Activated T-helper 1 cell treated with anti-CD3 and anti-CD28 coated beads, Interleukin-12 subunit alpha, Interleukin-12 subunit beta, Interleukin-2, Interleukin-4 antibody, amounts not matched to agents 30 ng/mL and 10 ng/mL and 1 ng/mL, durations not matched to agents 14 hours and 24 hours and 36 hours (primary cell): Measurements from ENCODE around the gene DDX10. TPM values are rescaled to one million over a fixed set of nuclear protein-coding genes. Genes with fewer than 3 reads are reported as not detected.
"Not testable (repeated sequence)": the region's sequence is repeated elsewhere in the genome, so short reads cannot be mapped to it uniquely, and the experiment has no call there.

Experiments
- DNase-seq: peaks from one replicate; pipeline ENCODE4 v3.0.0; 2021; ENCODE audit warnings: low spot score
- H3K27ac Mint-ChIP-seq: one replicate; pipeline ENCODE4 v1.8.0; 2021; ENCODE audit warnings: mild to moderate bottlenecking, mixed read lengths
- H3K27me3 Mint-ChIP-seq: one replicate; pipeline ENCODE4 v1.8.0; 2022; ENCODE audit warnings: mild to moderate bottlenecking, moderate library complexity, mixed read lengths; ENCODE audit not compliant: insufficient read depth
- H3K36me3 Mint-ChIP-seq: one replicate; pipeline ENCODE4 v1.8.0; 2021; ENCODE audit warnings: low read depth, mixed read lengths
- H3K4me1 Mint-ChIP-seq: one replicate; pipeline ENCODE4 v1.8.0; 2021; ENCODE audit warnings: low read depth, mixed read lengths
- H3K4me3 Mint-ChIP-seq: one replicate; pipeline ENCODE4 v1.8.0; 2021; ENCODE audit warnings: mild to moderate bottlenecking, moderate library complexity, mixed read lengths
- H3K9me3 Mint-ChIP-seq: one replicate; pipeline ENCODE4 v1.8.0; 2021; ENCODE audit warnings: mixed read lengths
- intact Hi-C: fragments of 100-400 bp; cut with micrococcal nuclease; formaldehyde crosslinking; loops from one replicate; pipeline ENCODE4 v1.15.1; 2024
- total RNA-seq: library from RNA; stranded (reverse); gene quantifications from 2 replicates; pipeline ENCODE4 v1.2.3, GENCODE V29; 2022

DDX10 gene
- total RNA-seq, 1 donor from 2014 or later, result 68.4 TPM

DNA sequence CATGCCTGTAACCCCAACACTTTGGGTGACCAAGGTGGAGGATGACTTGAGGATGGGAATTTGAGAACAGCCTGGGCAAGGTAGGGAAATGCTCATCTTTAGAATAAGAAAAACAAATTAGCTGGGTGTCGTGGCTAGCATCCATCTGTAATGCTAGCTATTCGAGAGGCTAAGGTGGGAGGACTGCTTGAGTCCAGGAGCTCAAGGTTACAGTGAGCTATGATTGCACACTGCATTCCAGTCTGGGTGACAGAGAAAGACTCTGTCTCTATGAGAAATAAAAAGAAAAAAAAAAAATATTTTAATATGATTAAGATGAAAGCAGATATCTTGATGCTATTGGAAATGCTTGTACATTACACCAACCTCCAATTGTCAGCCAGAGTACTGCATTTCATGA lies 28.6 kb upstream of the DDX10 start:
- Mint-ChIP-seq H3K36me3 (no peaks in the 10 kb centered on the region), H3K4me1 (no peaks in the 10 kb centered on the region), H3K9me3 (no peaks in the 10 kb centered on the region), H3K4me3 (no peak overlapping the region), H3K27me3 (peaks cover 12% of the 10 kb centered on the region), H3K27ac (no peak overlapping the region)
- intact Hi-C loops, result no loop called here
- no peak for DNase-seq

DNA sequence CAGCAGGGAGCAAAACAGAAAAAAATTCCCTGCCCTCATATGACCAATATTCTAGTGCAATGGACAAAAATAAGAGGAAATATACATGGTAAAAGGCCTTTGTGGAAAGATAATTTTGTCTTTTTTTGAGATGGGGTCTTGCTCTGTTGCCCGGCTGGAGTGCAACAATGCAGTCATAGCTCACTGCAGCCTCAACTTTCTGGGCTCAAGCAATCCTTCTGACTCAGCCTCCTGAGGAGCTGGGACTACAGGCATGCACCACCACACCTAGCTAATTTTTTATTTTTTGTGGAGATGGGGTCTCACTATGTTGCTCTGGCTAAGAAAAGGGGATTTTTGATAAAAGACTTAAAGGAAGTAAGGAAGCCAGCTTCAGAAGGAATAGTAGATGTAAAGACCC lies 25.7 kb upstream of the DDX10 start:
- H3K27ac Mint-ChIP-seq, result no peak overlapping the region
- intact Hi-C loops, result no loop called here
- H3K4me3 Mint-ChIP-seq, result no peak overlapping the region
- H3K9me3 Mint-ChIP-seq, result no peaks in the 10 kb centered on the region
- peaks cover 15% of the 10 kb centered on the region for H3K27me3 Mint-ChIP-seq
- no peaks in the 10 kb centered on the region for H3K36me3 Mint-ChIP-seq
- no peak for DNase-seq
- no peaks in the 10 kb centered on the region for H3K4me1 Mint-ChIP-seq

DNA sequence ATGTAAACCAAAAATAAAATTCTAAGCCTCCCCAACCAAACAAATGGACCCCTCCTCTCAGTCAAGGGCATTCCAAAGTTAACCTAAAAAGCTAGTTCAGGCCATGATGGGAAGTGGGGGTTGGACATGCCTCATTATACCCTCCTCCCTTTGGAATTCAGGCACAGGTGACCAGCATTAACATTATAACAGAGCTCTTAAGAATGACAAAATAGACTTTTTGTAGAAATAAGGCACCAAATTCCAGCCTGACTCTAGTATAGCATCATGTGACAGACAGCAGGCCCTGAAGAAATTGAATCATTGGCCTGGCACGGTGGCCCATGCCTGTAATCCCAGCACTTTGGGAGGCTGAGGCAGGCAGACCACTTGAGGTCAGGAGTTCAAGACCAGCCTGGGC lies 23.1 kb upstream of the DDX10 start:
- H3K9me3 Mint-ChIP-seq, H3K36me3 Mint-ChIP-seq, H3K4me3 Mint-ChIP-seq, H3K4me1 Mint-ChIP-seq, H3K27ac Mint-ChIP-seq, intact Hi-C loops, DNase-seq: not testable (repeated sequence)
- peaks cover 15% of the 10 kb centered on the region for H3K27me3 Mint-ChIP-seq

DNA sequence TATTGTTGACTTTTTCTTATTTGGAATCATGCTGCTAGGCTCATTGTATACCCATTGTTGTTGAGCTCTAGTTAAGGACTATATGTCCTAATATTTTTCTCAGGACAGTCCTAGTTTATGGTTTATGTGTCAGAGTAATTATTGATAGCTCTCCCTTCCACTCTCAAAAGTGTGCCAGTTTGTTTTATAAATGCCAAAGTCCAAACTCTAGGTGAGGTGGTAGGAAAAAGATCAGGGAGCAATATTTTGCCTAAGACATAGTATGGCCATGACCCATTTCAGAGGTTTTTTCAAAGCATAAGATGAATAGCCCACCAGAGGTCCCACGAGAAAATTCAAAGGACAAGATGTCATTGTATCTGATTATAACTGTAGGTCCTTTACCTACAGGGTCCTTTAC lies 20.9 kb upstream of the DDX10 start:
- intact Hi-C loops, result no loop called here
- DNase-seq, result no peak
- no peak overlapping the region for H3K27ac Mint-ChIP-seq

DNA sequence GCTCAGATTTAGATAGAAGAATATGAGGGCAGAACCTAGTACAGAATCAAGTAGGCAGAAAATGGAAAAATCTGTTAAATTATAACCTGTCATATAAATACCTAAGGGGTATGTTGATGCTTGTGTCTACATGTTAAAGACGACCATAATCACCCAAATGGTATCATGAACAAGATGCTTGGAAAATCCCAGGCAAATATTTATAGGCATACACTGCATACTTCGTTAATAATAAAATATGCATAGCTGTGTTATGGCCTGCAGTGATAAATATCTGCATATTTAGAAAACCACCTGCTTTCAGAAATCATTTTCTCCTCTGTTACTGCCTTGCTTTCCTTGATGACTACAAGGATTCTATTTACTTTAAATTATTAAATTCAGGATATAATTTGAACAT lies 18.9 kb upstream of the DDX10 start:
- H3K27ac Mint-ChIP-seq, result no peak overlapping the region
- DNase-seq, result no peak
- peaks cover 4% of the 10 kb centered on the region for H3K27me3 Mint-ChIP-seq
- H3K4me1 Mint-ChIP-seq, result no peaks in the 10 kb centered on the region
- H3K9me3 Mint-ChIP-seq, result no peaks in the 10 kb centered on the region
- H3K4me3 Mint-ChIP-seq, result no peak overlapping the region
- intact Hi-C loops, result loop anchor here (5.0 kb wide), 1 partner anchor 304 kb away; no protein-coding TSS in a partner anchor
- no peaks in the 10 kb centered on the region for H3K36me3 Mint-ChIP-seq

More for the DNA sequence above, 20.9 kb upstream of the DDX10 start:
- Mint-ChIP-seq H3K4me1 (no peaks in the 10 kb centered on the region), H3K9me3 (no peaks in the 10 kb centered on the region), H3K36me3 (no peaks in the 10 kb centered on the region), H3K4me3 (no peak overlapping the region), H3K27me3 (peaks cover 2% of the 10 kb centered on the region)

DNA sequence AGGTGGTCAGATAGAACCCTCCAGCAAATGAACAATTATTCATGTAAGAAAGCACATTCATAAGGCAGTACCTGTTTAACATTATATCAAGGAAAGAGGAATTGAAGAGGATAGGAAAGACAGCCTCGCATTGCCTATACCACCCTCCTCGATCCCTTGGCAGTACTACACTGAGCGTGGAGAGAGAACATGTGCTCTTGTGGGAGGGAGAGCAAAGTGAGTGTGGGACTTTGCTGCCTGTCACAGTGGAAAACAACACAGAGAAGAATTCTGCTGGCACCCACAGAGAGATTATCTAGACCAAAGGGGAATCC lies 17.5 kb upstream of the DDX10 start:
- no peaks in the 10 kb centered on the region for H3K4me1 Mint-ChIP-seq
- no peak overlapping the region for H3K4me3 Mint-ChIP-seq
- intact Hi-C loops, result loop anchor here (5.0 kb wide), 1 partner anchor 305 kb away; no protein-coding TSS in a partner anchor
- H3K27me3 Mint-ChIP-seq, result peaks cover 4% of the 10 kb centered on the region
- DNase-seq, result no peak
- H3K36me3 Mint-ChIP-seq, result no peaks in the 10 kb centered on the region
- no peak overlapping the region for H3K27ac Mint-ChIP-seq
- no peaks in the 10 kb centered on the region for H3K9me3 Mint-ChIP-seq

DNA sequence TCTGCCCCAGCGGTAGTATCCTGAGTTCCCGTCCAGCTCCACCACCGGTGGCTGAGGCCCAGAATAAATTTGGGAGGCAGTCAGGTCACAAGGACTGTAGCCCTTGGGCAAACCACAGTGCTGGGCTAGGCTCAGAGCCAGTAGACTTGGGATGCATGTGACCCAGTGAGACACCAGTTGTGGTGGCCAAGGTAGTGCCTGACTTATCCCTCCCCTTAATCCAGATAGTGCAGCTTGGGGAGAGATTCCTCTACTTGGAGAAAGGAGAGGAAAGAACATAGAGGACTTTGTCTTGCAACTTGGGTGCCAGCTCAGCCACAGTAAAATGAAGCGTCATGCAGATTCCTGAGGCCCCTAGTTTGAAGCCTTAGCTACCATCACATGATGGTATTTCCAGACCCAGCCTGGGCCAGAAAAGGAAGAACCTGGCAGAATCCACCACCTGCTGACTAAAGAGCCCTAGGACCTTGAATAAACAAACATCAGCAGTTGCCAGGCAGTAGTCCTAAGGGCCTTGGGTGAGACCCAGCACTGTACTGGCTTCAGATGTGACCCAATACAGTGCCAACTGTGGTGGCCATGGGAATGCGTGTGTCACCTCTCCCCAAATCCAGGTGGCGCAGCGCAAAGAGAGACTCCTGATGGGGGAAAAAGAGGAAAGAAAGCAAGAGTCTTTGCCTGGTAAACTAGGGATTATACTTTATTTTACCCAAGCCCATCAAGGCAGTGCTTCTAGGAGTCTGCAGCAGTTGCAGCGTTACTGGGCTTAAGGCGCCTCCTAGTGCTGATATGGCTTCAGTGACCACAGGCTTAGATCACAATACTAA lies 17.0 kb upstream of the DDX10 start:
- no peaks in the 10 kb centered on the region for H3K9me3 Mint-ChIP-seq
- H3K27ac Mint-ChIP-seq, result no peak overlapping the region
- H3K36me3 Mint-ChIP-seq, result no peaks in the 10 kb centered on the region
- intact Hi-C loops, result loop anchor here (1.0 to 5.0 kb wide), 7 partner anchors 55 to 640 kb away; partner anchors contain the start of genes ACAT1, C11orf65, CUL5 and EXPH5
- peak; percentile 47 for DNase-seq
- H3K4me3 Mint-ChIP-seq, result no peak overlapping the region
- H3K27me3 Mint-ChIP-seq, result peaks cover 4% of the 10 kb centered on the region
- no peaks in the 10 kb centered on the region for H3K4me1 Mint-ChIP-seq

DNA sequence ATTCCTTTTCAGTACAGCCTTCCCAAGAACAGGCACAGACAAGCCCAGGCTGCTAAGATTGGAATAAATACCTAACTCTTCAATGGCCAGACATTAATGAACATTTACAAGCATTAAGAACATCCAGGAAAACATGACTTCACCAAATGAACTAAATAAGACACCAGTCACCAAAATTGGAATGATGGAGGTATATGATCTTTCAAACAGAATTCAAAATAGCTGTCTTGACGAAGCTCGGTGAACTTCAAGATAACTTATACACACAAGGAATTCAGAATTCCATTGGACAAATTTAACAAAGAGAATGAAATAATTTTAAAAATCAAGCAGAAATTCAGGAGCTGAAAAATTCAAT lies 16.4 kb upstream of the DDX10 start:
- intact Hi-C loops, result loop anchor here (1.0 to 5.0 kb wide), 7 partner anchors 55 to 640 kb away; partner anchors contain the start of genes ACAT1, C11orf65, CUL5 and EXPH5

DNA sequence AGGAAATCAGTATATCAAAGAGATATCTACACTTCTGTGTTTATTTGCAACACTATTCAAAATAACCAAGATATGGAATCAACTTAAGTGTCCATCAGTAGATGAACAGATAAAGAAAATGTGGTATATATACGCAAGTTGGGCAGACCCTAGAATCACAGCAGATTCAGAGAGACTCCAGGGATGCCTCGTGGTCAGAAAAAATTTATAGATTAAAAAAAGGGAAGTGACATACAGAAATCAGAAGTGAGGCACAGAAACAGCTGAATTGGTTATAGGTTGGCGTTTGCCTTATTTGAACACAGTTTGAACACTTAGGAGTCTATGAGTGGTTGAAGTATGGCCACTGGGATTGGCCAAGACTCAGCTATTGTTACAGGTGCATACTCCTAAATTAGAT lies 10.8 kb upstream of the DDX10 start:
- intact Hi-C loops, H3K27ac Mint-ChIP-seq, H3K4me1 Mint-ChIP-seq, H3K4me3 Mint-ChIP-seq, H3K9me3 Mint-ChIP-seq, H3K36me3 Mint-ChIP-seq, DNase-seq: not testable (repeated sequence)
- H3K27me3 Mint-ChIP-seq, result peaks cover 17% of the 10 kb centered on the region

More for the DNA sequence above, 16.4 kb upstream of the DDX10 start:
- H3K27me3 Mint-ChIP-seq, result peaks cover 6% of the 10 kb centered on the region
- no peak overlapping the region for H3K4me3 Mint-ChIP-seq
- H3K4me1 Mint-ChIP-seq, result no peaks in the 10 kb centered on the region
- no peaks in the 10 kb centered on the region for H3K9me3 Mint-ChIP-seq
- no peak overlapping the region for H3K27ac Mint-ChIP-seq
- no peak for DNase-seq
- no peaks in the 10 kb centered on the region for H3K36me3 Mint-ChIP-seq

DNA sequence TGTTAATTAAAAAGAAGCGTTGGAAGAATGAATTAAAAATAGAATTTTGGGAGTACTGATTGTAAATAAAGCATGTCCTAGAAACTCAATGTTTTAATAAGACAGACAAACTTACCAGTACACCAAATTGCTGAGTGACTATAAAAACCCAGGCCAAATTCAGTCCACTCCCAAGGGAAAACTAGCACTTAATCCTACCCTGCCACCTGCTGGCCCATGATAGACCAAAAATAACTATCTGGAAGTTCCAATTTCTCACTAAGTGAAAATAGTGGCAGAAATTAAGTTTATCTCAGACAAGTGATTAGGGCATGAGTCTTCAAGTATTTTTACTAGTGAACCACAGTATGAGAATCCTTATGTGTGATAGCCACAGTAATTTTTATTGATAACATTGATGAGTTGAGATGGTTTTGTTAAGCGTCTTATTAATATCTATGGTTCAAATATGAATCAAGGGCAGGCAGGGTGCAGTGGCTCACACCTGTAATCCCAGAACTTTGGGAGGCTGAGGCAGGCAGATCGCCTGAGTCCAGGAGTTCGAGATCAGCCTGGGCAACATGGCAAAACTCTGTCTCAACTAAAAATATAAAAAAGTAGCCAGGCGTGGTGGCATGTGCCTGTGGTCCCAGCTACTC lies 9.8 kb upstream of the DDX10 start:
- Mint-ChIP-seq H3K27ac (no peak overlapping the region), H3K36me3 (no peaks in the 10 kb centered on the region), H3K27me3 (peaks cover 15% of the 10 kb centered on the region), H3K4me1 (no peaks in the 10 kb centered on the region), H3K4me3 (no peak overlapping the region), H3K9me3 (no peaks in the 10 kb centered on the region)
- intact Hi-C loops, result loop anchor here (1.0 kb wide), 1 partner anchor 1079 kb away; no protein-coding TSS in a partner anchor
- DNase-seq, result no peak

DNA sequence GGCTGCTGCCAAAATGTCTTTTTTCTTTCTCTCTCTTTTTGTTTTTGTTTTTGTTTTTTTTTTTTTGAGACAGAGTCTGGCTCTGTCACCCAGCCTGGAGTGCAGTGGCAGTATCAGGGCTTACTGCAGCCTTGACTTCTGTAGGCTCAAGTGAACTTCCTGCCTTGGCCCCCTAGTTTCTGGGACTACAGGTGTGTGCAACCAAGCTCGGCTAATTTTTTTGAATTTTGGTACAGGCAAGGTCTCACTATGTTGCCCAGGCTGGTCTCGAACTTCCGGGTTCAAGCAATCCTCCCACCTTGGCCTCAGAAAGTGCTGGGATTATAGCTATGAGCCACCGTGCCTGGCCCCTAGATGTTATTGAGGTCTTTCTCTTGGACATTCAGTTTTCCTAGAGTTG lies 2.2 kb upstream of the DDX10 start:
- no peaks in the 10 kb centered on the region for H3K9me3 Mint-ChIP-seq
- H3K27ac Mint-ChIP-seq, result no peak overlapping the region
- H3K36me3 Mint-ChIP-seq, result peaks cover 14% of the 10 kb centered on the region
- H3K4me3 Mint-ChIP-seq, result no peak overlapping the region
- H3K4me1 Mint-ChIP-seq, result peaks cover 32% of the 10 kb centered on the region
- DNase-seq, result no peak
- intact Hi-C loops, result loop anchor here (5.0 to 10.0 kb wide), 2 partner anchors 1095 to 1208 kb away; partner anchors contain the start of genes ALKBH8 and CWF19L2
- H3K27me3 Mint-ChIP-seq, result peaks cover 14% of the 10 kb centered on the region

DNA sequence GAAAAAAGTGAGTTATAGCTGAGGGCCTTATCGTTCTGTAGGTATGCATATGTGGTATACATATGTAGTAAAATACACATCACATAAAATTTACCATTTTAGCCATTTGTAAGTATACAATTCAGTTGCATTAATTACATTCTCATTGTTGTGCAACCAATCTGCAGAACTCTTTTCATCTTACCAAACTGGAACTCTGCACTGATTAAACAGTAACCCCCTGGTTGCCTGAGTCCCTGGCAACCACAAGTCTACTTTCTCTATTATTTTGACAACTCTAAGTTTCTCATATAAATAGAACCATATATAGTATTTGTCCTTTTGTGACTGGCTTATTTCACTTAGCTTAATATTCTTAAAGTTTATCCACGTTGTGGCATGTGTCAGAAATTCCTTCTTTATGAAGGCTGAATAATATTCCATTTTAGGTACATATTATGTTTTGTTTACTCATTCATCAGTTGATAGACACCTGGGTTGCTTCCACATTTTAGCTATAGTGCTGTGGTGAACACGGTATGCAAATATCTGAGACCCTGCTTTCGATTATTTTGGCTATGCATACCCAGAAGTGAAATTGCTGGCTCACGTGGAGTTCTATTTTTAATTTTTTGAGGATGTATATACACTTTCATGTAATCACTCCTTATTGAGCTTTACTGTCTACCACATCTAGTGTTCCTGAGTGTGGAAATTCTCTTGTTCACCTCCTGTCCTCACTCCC lies 1.6 kb upstream of the DDX10 start:
- H3K4me3 Mint-ChIP-seq, result no peak overlapping the region
- intact Hi-C loops, result loop anchor here (5.0 to 10.0 kb wide), 2 partner anchors 1096 to 1209 kb away; partner anchors contain the start of genes ALKBH8 and CWF19L2

More for the DNA sequence above, 1.6 kb upstream of the DDX10 start:
- no peaks in the 10 kb centered on the region for H3K9me3 Mint-ChIP-seq
- peaks cover 37% of the 10 kb centered on the region for H3K4me1 Mint-ChIP-seq
- DNase-seq, result no peak
- no peak overlapping the region for H3K27ac Mint-ChIP-seq
- H3K36me3 Mint-ChIP-seq, result peaks cover 15% of the 10 kb centered on the region
- H3K27me3 Mint-ChIP-seq, result peaks cover 13% of the 10 kb centered on the region
